ENCODE results near the gene SMIM23. TPM values are rescaled to one million over a fixed set of nuclear protein-coding genes. Genes with fewer than 3 reads are reported as not detected.

SMIM23 gene
- total and polyA plus RNA-seq, 10 of the 15 experiments (the other 5 are each of a cell fraction or from before 2014, with no cell fraction given) = not detected

DNA sequence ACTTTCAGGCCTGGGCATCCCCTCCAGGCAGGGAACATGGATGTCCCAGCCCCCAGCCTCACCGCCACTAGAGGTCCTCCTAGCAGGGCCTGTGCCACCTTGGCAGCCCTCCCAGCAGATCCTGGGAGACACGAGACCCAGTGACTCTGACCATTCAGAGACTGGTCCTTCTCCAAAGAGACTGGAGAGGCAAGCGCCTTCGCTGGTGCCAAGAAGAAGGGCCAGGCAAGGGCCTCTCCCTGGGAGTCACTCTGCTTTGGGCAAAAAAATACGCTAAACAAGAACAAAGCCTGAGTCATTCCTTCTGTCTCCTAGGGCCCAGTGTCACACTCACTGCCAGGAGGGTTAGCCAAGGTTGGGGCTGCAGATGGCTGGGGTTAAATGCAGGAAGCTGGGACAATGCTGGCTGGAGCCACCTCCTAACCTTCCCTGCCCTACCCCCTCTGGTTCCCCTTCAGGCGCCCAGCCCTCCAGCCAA is 35.3 kb upstream of the SMIM23 start:
- SMC1A ChIA-PET (ENCODE audit: uncharacterized antibody, unreplicated experiment) = no interaction called here
- Histone ChIP-seq H3K27me3 (replicated peaks in 1 of 2; ENCODE audit: control insufficient read depth in 2 of 2, insufficient read depth in 2 of 2, low read length in 1 of 2) (no peaks in the 10 kb centered on the region), H2AFZ (ENCODE audit: control insufficient read depth, low read depth, low read length) (no peak overlapping the region), H4K20me1 (ENCODE audit: control insufficient read depth, insufficient read depth) (no peaks in the 10 kb centered on the region), H3K4me3 (no peak overlapping the region), H3K9me3 (replicated peaks; ENCODE audit: control insufficient read depth, insufficient read depth, low read length) (no peaks in the 10 kb centered on the region), H3K27ac (ENCODE audit: control insufficient read depth, insufficient read depth) (no peak overlapping the region), H3K4me2 (ENCODE audit: control insufficient read depth, insufficient read depth) (no peak overlapping the region), H3K9ac (ENCODE audit: control insufficient read depth, insufficient read depth, low read length) (no peak overlapping the region), H3K4me1 (ENCODE audit: control insufficient read depth, insufficient read depth, low read length) (no peaks in the 10 kb centered on the region), H3K36me3 (ENCODE audit: control insufficient read depth in 2 of 2, insufficient read depth in 2 of 2, low read length in 1 of 2) (no peaks in the 10 kb centered on the region), H3K79me2 (ENCODE audit: control insufficient read depth, insufficient read depth, low read length) (no peaks in the 10 kb centered on the region)
- DNase-seq (ENCODE audit: low read depth, low spot score) (no peak), FAIRE-seq (no peak), ATAC-seq (no peak; the same call in 2 of the 3 replicates)
- no peak for TF ChIP-seq E2F4 (IDR thresholded peaks at IDR 0.05; ENCODE audit: low read depth, low read length)
- TF ChIP-seq, protein P1, sequence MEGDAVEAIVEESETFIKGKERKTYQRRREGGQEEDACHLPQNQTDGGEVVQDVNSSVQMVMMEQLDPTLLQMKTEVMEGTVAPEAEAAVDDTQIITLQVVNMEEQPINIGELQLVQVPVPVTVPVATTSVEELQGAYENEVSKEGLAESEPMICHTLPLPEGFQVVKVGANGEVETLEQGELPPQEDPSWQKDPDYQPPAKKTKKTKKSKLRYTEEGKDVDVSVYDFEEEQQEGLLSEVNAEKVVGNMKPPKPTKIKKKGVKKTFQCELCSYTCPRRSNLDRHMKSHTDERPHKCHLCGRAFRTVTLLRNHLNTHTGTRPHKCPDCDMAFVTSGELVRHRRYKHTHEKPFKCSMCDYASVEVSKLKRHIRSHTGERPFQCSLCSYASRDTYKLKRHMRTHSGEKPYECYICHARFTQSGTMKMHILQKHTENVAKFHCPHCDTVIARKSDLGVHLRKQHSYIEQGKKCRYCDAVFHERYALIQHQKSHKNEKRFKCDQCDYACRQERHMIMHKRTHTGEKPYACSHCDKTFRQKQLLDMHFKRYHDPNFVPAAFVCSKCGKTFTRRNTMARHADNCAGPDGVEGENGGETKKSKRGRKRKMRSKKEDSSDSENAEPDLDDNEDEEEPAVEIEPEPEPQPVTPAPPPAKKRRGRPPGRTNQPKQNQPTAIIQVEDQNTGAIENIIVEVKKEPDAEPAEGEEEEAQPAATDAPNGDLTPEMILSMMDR (IDR thresholded peaks at IDR 0.05 in 2 of 3, conservative IDR thresholded peaks at IDR 0.05 in 1 of 3; ENCODE audit: control insufficient read depth in 2 of 3, extremely low read depth in 1 of 3, insufficient read depth in 1 of 3, low read depth in 3 of 3, low read length in 3 of 3) = peak in 1 of 3 experiments; percentile 8; a peak in 1 of 6 replicates
- WGBS (ENCODE audit: insufficient coverage, insufficient replicate concordance, low lambda C conversion rate, missing lambda C conversion rate) = 38% methylated on average over 6 of the region's 6 CpGs
- POLR2A ChIA-PET = no interaction called here
- BruUV-seq (replicated peaks) = no TSS peak
- CTCF ChIA-PET = interaction anchor here (1.2 kb wide), 1 partner anchor 9 kb away, joined by 3 read pairs; no protein-coding TSS in a partner anchor
- intact Hi-C loops (cut with micrococcal nuclease; ENCODE audit: unreplicated experiment) = no loop called here
- RAD21 ChIA-PET (ENCODE audit: unreplicated experiment) = no interaction called here
- in situ Hi-C loops (cut with MboI) = no loop called here

DNA sequence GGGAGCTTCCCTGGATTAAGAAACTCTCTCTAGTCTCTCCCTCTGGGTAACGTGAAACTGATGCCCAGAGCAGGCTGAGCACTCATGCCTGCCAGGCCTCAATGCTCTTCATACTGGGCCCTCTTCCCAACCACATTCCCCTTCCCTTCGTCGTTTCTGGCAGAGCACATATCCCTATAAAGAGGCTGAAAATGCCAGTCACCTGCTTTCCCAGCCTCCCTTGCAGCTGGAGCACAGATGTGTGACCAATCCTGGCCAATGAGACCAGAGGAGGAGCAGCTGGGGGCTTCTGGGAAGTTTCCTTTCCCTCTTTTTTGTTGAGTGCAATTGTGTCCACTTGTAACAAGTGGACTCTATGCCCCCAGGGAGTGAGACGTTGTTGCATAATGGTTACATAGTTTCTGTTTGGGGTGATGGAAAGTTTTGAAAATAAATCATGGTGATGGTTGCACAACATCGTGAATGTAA is 30.2 kb upstream of the SMIM23 start:
- POLR2A ChIA-PET = interaction anchor here (1.5 kb wide), 1 partner anchor 219 kb away, joined by 3 read pairs; no protein-coding TSS in a partner anchor
- no TSS peak for BruUV-seq (replicated peaks)
- H3K27ac ChIP-seq (ENCODE audit: control insufficient read depth, insufficient read depth) = no peak overlapping the region
- no peaks in the 10 kb centered on the region; a peak in 1 of 4 replicates for H3K27me3 ChIP-seq (replicated peaks in 1 of 2; ENCODE audit: control insufficient read depth in 2 of 2, insufficient read depth in 2 of 2, low read length in 1 of 2)
- CTCF ChIA-PET = interaction anchor here (1.1 kb wide), 1 partner anchor 272 kb away, joined by 3 read pairs; no protein-coding TSS in a partner anchor
- SMC1A ChIA-PET (ENCODE audit: uncharacterized antibody, unreplicated experiment) = no interaction called here
- H3K36me3 ChIP-seq (ENCODE audit: control insufficient read depth in 2 of 2, insufficient read depth in 2 of 2, low read length in 1 of 2) = no peaks in the 10 kb centered on the region
- no peak for ATAC-seq
- no peak for DNase-seq (ENCODE audit: low read depth, low spot score)
- 14% methylated on average over 5 of the region's 5 CpGs for WGBS (ENCODE audit: insufficient coverage, insufficient replicate concordance, low lambda C conversion rate, missing lambda C conversion rate)
- H3K4me2 ChIP-seq (ENCODE audit: control insufficient read depth, insufficient read depth) = no peak overlapping the region
- in situ Hi-C loops (cut with MboI) = no loop called here
- FAIRE-seq = no peak
- RAD21 ChIA-PET (ENCODE audit: unreplicated experiment) = no interaction called here
- H3K79me2 ChIP-seq (ENCODE audit: control insufficient read depth, insufficient read depth, low read length) = no peaks in the 10 kb centered on the region
- no peaks in the 10 kb centered on the region for H4K20me1 ChIP-seq (ENCODE audit: control insufficient read depth, insufficient read depth)
- no peak overlapping the region for H3K9ac ChIP-seq (ENCODE audit: control insufficient read depth, insufficient read depth, low read length)
- intact Hi-C loops (cut with micrococcal nuclease; ENCODE audit: unreplicated experiment) = no loop called here
- no peak overlapping the region for H3K4me3 ChIP-seq
- no peaks in the 10 kb centered on the region for H3K4me1 ChIP-seq (ENCODE audit: control insufficient read depth, insufficient read depth, low read length)
- no peaks in the 10 kb centered on the region for H3K9me3 ChIP-seq (replicated peaks; ENCODE audit: control insufficient read depth, insufficient read depth, low read length)
- H2AFZ ChIP-seq (ENCODE audit: control insufficient read depth, low read depth, low read length) = no peak overlapping the region
- TF ChIP-seq CBFB (IDR thresholded peaks at IDR 0.05; ENCODE audit: low read depth) (no peak), YY1 (IDR thresholded peaks at IDR 0.05; ENCODE audit: low read depth, low read length) (no peak), CBX3 (IDR thresholded peaks at IDR 0.05; ENCODE audit: borderline replicate concordance, low read depth) (no peak), E2F4 (IDR thresholded peaks at IDR 0.05; ENCODE audit: low read depth, low read length) (no peak)
- TF ChIP-seq, protein P2, sequence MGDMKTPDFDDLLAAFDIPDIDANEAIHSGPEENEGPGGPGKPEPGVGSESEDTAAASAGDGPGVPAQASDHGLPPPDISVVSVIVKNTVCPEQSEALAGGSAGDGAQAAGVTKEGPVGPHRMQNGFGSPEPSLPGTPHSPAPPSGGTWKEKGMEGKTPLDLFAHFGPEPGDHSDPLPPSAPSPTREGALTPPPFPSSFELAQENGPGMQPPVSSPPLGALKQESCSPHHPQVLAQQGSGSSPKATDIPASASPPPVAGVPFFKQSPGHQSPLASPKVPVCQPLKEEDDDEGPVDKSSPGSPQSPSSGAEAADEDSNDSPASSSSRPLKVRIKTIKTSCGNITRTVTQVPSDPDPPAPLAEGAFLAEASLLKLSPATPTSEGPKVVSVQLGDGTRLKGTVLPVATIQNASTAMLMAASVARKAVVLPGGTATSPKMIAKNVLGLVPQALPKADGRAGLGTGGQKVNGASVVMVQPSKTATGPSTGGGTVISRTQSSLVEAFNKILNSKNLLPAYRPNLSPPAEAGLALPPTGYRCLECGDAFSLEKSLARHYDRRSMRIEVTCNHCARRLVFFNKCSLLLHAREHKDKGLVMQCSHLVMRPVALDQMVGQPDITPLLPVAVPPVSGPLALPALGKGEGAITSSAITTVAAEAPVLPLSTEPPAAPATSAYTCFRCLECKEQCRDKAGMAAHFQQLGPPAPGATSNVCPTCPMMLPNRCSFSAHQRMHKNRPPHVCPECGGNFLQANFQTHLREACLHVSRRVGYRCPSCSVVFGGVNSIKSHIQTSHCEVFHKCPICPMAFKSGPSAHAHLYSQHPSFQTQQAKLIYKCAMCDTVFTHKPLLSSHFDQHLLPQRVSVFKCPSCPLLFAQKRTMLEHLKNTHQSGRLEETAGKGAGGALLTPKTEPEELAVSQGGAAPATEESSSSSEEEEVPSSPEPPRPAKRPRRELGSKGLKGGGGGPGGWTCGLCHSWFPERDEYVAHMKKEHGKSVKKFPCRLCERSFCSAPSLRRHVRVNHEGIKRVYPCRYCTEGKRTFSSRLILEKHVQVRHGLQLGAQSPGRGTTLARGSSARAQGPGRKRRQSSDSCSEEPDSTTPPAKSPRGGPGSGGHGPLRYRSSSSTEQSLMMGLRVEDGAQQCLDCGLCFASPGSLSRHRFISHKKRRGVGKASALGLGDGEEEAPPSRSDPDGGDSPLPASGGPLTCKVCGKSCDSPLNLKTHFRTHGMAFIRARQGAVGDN (IDR thresholded peaks at IDR 0.05) = no peak

Data from GM12878 (cell line).